EH (cell line): ENCODE data around the gene BCAS3.
"Not testable (repeated sequence)": the region's sequence is repeated elsewhere in the genome, so short reads cannot be mapped to it uniquely, and the experiment has no call there.

Source experiments
- DNase-seq: peaks from one replicate; pipeline ENCODE4 v3.0.0-alpha.2; 2015; ENCODE audit warnings: low read depth

BCAS3 gene

GRCh38 chr17:60798576-60798975, 120.9 kb downstream of the BCAS3 start:
- DNase-seq, result no peak

GRCh38 chr17:60802377-60802776, 124.7 kb downstream of the BCAS3 start:
- no peak for DNase-seq

GRCh38 chr17:60803059-60803458, 125.4 kb downstream of the BCAS3 start:
- DNase-seq, result no peak

- no peak for DNase-seq
Observed at GRCh38 chr17:60804831-60805230, 127.2 kb downstream of the BCAS3 start.

GRCh38 chr17:60809421-60809820, 131.8 kb downstream of the BCAS3 start:
- DNase-seq, result no peak

- DNase-seq, result not testable (repeated sequence)
Observed at GRCh38 chr17:60814941-60815340, 137.3 kb downstream of the BCAS3 start.

GRCh38 chr17:60817192-60817591, 139.5 kb downstream of the BCAS3 start:
- peak; percentile 92 for DNase-seq

GRCh38 chr17:60819447-60820130, 141.9 kb downstream of the BCAS3 start:
- peak; percentile 11 for DNase-seq

- no peak for DNase-seq
Observed at GRCh38 chr17:60823515-60823914, 145.9 kb downstream of the BCAS3 start.

- DNase-seq, result no peak
Observed at GRCh38 chr17:60825351-60825750, 147.7 kb downstream of the BCAS3 start.

- peak; percentile 3 for DNase-seq
Observed at GRCh38 chr17:60827943-60828342, 150.3 kb downstream of the BCAS3 start.

GRCh38 chr17:60832151-60832585, 154.5 kb downstream of the BCAS3 start:
- peak; percentile 14 for DNase-seq

- no peak for DNase-seq
Observed at GRCh38 chr17:60832631-60833030, 155.0 kb downstream of the BCAS3 start.

GRCh38 chr17:60840456-60840855, 162.8 kb downstream of the BCAS3 start:
- peak; percentile 5 for DNase-seq

- no peak for DNase-seq
Observed at GRCh38 chr17:60845012-60845411, 167.4 kb downstream of the BCAS3 start.

- DNase-seq, result no peak
Observed at GRCh38 chr17:60846175-60846574, 168.5 kb downstream of the BCAS3 start.

GRCh38 chr17:60851181-60851580, 173.5 kb downstream of the BCAS3 start:
- DNase-seq, result no peak

GRCh38 chr17:60857556-60858080, 180.0 kb downstream of the BCAS3 start:
- no peak for DNase-seq

- no peak for DNase-seq
Observed at GRCh38 chr17:60862482-60862881, 184.8 kb downstream of the BCAS3 start.

- peak; percentile 69 for DNase-seq
Observed at GRCh38 chr17:60863892-60864707, 186.4 kb downstream of the BCAS3 start.

GRCh38 chr17:60864708-60865005, 187.0 kb downstream of the BCAS3 start:
- no peak for DNase-seq

- no peak for DNase-seq
Observed at GRCh38 chr17:60874772-60875171, 197.1 kb downstream of the BCAS3 start.
